Measurements from ENCODE around the gene ZNF43.
"Not testable (repeated sequence)": the region's sequence is repeated elsewhere in the genome, so short reads cannot be mapped to it uniquely, and the experiment has no call there.

The ZNF43 gene

DNA sequence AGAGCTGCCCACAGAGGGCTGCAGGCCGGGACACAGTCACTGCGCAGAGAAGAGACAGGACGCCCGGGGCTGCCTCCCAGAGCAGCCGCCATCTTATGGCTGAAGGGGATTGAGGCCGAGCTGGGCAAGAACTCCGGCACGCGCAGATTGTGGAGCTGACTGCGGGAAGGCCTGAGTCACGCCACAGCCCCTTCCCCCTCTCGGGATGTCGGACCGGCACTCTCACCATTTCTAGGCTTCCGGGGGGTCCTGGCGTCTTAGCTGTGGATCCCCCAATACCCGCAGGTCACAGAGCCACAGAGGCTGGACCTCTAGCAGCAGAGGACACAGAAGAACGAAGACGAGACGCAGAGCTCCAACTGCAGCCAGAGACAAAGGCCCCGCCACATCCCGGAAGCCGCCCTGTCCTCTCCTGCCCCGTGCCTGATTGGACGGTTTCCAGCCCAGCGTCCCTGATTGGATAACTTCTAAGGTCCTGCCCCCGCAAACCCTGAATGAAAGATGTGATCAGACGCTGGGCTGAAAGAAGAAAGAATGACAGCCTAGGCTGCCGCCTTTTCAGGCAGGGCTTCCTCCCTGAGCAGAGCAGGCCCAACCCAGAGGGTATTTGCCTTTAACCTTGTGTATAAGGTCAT, at the start of gene ZNF43:
Gene ZNF43, minus strand, starts transcription at position 373 of the 635 bp plus-strand sequence. Its CDS starts 144 bp downstream, at position 229.
- peak; percentile 89 for DNase-seq

- not testable (repeated sequence) for DNase-seq
These were observed 49.5 kb upstream of the ZNF43 start for GRCh38 chr19:21885516-21885915.

DNA sequence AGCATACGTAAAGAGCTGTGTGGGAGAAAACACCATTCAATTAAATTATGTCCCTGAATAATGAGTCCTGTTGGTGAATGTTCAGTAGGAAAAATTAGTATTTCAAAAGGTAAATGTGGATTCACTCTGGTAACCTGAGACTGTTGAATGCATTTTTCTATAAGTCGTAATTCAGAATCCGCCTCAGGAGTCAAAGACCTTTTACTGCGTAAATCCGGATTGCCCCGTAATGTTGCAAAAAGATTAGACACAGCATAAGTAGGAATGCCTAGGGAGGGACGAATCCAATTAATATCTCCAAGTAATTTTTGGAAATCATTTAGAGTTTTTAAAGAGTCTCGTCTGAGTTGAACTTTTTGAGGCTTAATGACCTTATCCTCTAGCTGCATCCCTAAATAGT, 48.8 kb upstream of the ZNF43 start:
- DNase-seq: not testable (repeated sequence)

GRCh38 chr19:21883516-21883915, 47.5 kb upstream of the ZNF43 start:
- DNase-seq: no peak

- not testable (repeated sequence) for DNase-seq
These were observed 44.8 kb upstream of the ZNF43 start for GRCh38 chr19:21880761-21881160.

DNA sequence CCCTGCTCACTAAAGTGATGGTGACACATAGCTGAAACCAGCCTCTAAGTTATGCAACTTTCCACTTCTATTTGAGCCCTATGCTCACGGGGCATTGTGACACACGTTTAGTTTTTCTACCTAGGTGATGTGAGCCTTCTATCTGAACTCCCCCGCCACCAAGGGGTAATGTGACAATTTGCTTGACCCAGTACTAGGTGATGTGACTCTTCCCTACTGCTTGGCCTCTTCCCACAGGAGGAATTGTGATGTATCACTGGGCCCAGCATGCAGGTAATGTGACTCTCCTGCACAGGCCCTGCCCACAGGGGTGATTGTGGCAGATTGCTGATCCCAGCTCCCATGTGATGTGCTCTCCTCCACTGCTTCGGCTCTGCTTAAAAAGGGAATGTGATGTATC, 42.7 kb upstream of the ZNF43 start:
- DNase-seq: no peak

DNA sequence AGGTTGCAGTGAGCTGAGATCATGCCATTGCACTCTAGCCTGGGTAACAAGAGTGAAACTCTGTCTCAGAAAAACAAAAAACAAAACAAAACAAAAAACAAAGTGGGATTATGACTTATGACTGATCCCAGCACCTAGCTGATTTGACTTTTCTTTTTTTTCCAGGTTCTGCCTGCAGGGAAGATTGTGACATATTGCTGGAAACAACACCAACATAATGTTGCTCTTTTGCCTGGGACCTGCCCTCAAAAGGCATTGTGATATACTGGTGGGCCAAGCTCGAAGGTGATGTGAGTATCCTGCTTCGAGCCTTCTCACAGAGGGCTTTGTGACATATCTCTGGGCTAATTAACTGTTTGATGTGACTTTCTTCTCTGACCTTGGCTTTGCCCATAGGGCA, 42.0 kb upstream of the ZNF43 start:
- no peak for DNase-seq

DNA sequence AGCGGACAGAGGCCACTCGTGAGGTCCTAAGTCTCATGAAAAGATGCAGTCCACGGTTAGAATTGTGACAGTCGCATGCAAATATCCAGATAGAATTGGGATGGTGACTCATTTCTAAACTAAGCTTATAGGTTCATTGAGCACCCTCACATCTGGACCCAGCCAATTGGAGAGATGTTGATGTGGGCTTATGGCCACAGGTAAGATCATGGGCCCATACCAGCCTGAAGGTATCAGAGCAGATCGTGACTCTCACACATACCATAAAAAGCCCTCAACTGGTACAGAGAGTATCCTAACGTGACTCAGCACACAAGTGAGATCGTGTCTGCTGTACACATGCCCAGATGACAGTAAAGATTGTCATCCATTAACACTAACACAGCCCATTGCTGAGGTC, 40.6 kb upstream of the ZNF43 start:
- not testable (repeated sequence) for DNase-seq

DNA sequence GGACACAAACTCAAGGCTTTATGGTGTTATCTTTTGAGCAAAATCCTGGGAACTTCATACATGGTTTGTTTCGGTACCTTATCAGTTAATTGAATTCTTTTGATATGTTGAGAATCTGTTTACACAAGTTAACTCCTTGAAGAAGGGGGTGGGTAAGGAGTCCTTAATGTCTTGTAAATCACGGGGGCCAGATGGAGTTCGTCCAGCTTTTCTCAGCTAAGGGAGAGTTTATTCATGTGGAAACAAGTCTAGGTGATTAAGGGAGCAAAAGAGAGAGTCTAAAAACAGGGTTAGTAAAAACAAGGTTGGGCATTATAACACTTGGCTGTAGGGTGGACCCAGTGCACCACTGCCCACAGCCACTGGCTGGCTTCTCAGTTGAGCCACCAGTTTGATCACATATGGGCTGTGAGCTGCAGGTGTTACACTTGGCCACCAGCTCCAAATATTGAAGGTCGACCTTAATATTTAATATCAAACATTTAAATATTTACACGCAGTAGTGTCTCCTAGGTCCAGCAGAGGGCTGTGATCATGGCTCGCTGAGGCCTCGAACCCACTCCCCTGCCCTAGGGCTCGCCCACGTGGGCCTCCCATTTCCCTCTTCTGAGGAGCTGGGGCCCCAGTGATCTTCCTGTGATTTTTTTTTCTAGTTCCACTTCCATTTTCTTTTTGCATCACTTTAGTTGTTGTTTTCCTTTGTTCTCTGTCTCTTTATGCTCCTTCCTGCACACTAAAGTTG, 21.0 kb upstream of the ZNF43 start:
- DNase-seq: no peak

DNA sequence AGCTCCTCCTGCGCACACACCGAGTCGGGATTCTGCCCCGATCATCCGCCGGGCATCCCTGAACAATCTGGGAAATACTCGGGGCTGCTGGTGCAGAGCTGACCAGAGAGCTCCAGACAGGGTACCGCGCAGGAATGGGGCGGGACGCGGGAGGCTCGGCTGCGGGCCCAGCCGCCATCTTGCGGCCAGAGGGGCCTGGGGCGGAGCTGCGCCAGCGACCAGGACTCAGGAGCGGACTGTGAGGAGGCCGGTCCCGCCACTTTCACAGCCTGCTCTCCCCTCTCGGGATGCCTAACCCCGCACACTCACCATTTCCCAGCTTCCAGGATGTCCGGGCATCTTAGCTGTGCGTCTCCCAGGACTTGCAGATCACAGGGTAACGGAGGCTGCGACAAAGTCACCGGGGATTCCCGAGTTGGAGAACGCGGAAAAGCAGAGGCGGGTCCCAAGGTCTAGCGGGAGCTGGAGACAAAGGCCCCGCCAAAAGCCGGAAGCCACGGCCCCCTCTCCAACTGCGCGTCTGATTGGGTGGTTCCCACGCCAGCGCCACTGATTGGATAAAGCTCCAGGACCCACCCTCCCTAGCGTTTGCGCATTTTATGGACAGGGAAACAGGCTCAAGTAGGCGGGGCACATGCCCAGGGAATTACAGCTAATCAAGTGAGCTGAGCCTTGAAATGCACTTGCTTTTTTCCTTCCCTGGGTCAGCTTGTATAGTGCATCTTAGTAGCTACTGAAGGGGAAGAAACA, 15.8 kb upstream of the ZNF43 start:
- DNase-seq: peak; percentile 81

DNA sequence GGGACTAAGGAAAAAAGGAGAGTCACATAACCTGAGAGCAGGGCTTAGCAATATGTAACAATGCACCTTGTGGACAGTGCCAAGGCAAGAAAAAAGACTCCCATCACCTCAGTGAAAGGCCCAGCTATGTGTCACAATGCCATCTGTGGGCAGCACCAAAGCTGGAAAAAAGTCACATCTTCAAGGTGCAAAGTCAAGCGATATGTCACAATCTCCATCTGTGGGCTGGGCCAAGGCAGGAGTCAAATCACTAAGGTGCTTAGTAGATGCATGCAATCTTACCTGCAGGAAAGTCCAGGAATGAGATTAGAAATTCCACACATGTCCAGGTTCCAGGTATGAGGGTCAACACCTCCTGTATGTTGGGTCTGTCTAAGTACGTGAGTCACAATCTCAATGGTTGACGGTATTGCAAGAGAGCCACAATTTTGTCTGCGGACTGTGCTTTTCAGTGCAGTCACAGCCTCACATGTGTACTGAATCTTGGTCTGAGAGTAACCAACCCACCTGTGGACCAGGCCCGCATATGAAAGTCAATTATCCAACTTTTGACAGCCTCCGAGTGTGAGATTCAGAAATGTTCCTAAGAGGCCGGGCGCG, 14.8 kb upstream of the ZNF43 start:
- no peak for DNase-seq

DNA sequence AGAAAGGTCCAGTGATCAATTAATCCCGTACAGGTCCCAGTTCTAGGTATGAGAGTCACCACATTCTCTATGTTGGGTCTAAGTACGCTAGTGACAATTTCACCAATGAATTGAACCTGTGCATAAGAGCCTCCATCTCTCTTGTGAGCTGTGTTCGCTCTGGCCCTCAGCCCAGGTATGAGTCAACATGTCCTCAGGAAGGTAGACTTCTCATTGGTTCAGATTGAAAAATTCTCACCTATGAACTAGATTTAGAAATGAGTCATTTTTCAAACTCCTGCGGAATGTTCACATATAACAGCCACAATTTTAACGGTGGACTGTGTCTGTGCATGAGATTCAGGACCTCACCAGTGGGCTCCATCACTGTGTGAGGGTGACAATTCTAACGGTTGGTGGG, 12.7 kb upstream of the ZNF43 start:
- no peak for DNase-seq

DNA sequence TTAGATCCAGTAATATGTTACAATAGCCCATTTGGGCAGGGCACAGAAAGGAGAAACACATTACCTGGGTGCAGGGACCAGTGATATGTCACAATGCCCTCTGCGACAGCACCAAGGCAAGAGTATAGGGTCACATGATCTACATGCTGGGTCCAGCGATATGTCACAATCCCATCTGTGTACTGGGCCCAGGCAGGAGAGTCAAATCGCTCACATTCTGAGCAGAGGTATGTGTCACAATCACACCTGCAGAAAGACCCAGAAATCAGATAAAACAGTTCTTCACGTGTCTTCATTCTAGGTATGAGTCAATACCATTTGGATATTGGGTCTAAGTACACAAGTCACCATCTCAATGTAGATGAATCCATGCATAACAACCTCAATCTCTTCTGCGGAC, 7.1 kb upstream of the ZNF43 start:
- DNase-seq: no peak

- DNase-seq: no peak
These were observed 5.6 kb upstream of the ZNF43 start for GRCh38 chr19:21841488-21842097.

DNA sequence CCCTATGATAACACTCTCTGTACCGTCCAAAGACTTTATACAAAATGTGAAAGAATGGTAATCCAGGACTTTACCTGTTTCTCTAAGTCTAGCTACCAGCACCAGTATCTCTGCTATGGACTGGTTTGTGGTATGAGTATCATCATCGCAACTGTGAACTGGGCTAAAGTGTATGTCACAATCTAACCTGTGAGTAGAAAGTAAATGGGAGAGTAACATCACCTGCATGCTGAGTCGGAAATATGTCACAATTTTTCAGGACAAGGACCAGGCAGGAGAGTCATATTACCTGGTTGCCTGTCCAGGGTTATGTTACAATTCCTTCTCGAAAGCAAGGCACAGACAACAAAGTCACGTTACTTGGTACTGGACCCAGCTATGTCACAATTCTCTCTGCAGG, 5.1 kb upstream of the ZNF43 start:
- DNase-seq: no peak

DNA sequence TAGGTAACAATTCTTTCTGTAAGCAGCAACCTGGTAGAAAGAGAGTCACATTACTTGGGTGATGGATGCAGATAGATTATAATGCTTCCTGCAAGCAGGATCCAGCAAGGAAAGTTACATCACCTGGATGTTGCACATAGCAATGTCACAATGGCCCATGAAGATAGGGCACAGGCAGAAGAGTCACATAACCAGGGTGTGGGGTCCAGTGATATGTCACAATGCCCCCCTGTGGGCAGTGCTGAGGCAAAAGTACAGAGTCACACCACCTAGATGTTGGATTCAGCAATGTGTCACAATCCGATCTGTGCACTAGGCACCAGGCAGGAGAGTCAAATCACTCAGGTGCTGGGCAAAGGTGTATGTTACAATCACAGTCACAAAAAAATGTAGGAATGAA, 4.0 kb upstream of the ZNF43 start:
- no peak for DNase-seq

DNA sequence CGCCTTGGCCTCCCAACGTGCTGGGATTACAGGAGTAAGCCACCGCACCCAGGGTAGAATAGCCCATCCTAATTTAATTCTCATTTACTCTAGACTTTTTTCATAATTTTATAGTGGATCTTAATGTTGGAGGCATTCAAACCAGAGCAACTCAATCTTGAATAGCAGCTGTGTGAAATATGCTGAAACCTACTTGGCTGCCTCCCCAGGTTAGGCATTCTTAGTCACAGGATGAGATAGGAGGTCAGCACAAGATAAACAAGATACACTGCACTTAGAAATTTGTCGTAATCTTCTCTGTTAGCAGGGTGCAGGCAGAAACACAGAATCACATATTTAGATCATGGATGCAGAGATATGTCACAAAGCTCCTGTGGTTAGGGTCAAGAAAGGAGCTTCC, 2.7 kb upstream of the ZNF43 start:
- no peak for DNase-seq

DNA sequence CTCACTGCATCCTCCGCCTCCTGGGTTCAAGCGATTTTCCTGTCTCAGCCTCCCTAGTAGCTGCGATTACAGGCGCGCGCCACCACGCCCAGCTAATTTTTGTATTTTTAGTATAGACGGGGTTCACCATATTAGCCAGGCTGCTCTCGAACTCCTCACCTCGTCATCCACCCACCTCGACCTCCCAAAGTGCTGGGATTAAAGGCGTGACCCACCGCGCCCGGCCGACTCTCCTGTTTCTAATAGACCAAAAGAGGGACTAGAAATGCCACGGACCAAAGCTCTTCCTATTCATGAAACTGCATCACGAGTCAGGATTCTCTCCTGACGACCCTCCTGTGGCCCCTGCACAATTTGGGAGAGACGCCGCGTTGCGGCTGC, 563 bp downstream of the ZNF43 start:
- no peak for DNase-seq

DNA sequence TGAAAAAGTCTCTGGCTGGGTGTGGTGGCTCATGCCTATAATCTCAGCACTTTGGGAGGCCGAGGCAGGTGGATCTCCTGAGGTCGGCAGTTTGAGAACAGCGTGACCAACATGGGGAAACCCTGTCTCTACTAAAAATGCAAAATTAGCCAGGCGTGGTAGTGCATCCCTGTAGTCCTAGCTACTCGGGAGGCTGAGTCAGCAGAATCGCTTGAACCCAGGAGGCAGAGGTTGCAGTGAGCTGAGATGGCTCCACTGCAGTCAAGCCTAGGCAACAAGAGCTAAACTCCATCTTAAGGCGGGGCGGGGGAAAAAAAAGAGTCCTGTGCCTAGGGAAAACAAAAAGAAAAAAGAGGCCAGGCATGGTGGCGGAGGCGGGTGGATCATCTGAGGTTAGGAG, 2.2 kb downstream of the ZNF43 start:
- no peak for DNase-seq

GRCh38 chr19:21824679-21825078, 11.3 kb downstream of the ZNF43 start:
- no peak for DNase-seq

- DNase-seq: no peak
These were observed 12.8 kb downstream of the ZNF43 start for GRCh38 chr19:21823224-21823623.

GRCh38 chr19:21812448-21812847, 23.5 kb downstream of the ZNF43 start:
- DNase-seq: no peak

DNA sequence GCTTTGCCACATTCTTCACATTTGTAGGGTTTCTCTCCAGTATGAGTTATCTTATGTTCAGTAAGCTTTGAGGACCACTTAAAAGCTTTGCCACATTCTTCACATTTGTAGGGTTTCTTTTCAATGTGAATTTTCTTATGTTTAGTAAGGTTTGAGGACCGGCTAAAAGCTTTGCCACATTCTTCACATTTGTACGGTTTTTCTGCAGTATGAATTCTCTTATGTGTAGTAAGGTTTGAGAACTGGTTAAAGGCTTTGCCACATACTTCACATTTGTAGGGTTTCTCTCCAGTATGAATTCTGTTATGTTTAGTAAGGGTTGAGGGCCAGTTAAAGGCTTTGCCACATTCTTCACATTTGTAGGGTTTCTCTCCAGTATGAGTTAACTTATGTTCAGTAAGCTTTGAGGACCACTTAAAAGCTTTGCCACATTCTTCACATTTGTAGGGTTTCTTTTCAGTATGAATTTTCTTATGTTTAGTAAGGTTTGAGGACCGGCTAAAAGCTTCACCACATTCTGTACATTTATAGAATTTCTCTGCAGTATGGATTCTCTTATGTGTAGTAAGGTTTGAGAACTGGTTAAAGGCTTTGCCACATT, 27.5 kb downstream of the ZNF43 start:
- DNase-seq: not testable (repeated sequence)
